ENCODE measurements around the gene ALOX5AP.
"Not testable (repeated sequence)": the region's sequence is repeated elsewhere in the genome, so short reads cannot be mapped to it uniquely, and the experiment has no call there.

Gene ALOX5AP

DNA sequence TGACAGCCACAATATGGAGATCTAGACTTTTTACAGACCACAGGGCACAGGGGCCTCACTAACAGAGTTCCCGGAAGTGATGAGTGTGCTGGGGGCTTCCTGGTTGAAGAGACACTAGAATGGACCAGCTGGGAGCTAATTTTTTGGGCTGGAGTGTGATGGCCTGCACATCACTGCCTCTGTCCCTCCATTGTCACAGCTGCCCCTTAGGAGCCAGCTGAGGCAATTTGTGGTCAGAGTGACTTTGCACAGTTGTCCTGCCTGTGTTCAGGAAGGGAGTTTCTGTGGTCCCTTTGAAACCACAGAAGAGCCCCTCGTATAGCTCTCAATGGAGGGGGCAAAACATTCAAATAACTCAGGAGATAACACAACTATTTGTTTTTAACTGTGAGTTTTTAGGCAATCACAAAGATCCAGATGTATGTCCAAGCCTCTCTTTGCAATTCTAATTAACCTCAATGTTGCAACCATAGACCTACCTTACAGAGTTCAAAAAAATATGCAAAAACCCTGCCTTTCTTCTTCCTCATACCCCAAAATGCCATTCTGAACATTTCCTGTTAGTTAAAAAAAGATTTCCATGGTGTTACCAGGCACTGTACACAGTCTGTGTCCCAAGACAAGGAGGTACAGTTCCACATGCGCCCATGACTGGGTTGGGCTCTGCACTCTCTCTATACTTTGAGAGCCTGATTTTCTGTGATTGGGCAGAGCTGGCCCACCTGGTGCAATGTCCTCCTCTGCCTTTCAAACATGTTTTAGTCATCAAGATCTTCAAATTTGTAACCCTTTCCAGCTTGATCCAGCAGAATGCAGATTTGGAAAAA, 2.4 kb downstream of the ALOX5AP start:
- DNase-seq (ENCODE audit: low read depth in 2 of 2), result no peak

- DNase-seq (ENCODE audit: low read depth in 2 of 2), result no peak
Observed at GRCh38 chr13:30738526-30739236, 3.3 kb downstream of the ALOX5AP start.

DNA sequence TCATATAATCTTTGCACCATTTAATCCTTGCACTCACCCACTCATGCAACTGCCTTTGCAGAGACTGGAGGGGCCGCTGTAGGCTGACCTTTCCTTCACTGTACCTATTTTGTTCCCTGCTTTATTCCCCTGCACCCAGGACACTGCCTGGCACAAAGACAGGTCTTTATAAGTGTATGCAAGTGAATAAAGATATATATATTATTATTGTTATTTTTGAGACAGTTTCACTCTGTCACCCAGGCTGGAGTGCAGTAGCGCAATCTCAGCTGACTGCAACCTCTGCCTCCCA, 3.8 kb downstream of the ALOX5AP start:
- DNase-seq (ENCODE audit: low read depth in 2 of 2), result no peak

DNA sequence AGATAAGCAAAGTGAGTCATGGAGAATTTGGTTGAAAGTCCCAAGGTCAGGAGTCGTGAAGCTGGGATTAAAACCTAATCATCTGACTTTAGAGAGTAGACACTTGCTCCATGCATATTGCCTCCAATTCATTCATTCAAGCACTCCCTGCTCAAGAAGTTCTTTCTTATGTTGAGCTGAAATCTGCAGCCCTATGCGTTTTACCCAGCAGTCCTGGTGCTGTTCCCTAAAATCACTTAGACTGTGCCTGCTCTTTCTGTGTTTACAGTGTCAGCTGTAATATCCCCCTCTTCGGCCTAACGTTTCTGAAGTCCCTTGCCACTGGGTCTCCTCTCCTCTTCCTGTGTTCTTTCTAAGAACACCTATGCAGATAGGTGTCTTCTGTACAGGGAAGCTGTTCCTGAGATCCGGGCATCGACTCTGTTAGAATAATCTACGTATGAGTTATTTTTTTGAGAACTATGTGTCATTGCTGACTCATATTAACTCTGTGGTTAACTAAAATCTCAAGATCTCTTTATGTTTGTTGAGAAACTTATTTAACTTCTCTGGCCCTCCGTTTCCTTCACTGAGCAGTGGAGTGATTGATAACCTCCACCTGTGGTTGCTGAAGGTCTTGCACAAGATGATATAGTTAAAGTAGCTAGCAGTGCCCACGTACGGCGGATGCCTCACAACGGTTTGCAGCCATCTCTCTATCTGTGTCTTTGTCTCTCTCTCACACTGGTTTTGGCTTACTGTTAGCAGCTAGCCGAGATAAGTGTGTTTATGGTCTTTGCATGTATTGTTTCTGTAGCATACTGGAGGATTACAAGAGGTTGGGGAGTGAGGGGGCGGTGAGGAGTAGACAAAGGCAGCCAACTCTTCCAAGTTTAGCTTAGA, 4.7 kb downstream of the ALOX5AP start:
- DNase-seq (ENCODE audit: low read depth in 2 of 2), result peak; percentile 37

DNA sequence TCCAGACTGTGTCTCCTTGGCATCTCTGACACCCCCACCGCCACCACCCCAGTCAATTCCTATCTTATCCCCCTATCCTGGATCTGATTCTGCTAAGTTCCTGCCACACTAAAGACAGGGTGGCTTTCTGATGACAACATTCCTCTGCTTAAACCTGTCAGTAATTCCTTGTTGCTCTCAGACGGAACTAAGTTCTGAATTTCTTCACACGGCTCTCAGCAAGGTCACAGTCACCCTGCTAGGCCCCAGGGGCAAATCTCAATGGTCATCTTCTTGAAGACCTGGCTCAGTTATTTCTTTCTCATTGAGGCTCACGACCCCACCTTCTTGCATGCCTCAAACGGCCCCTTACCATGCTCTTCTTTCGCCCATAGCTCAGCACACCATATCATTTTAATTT, 7.6 kb downstream of the ALOX5AP start:
- DNase-seq (ENCODE audit: low read depth in 2 of 2), result no peak

- DNase-seq (ENCODE audit: low read depth in 2 of 2), result no peak
Observed at GRCh38 chr13:30743319-30744055, 8.1 kb downstream of the ALOX5AP start.

DNA sequence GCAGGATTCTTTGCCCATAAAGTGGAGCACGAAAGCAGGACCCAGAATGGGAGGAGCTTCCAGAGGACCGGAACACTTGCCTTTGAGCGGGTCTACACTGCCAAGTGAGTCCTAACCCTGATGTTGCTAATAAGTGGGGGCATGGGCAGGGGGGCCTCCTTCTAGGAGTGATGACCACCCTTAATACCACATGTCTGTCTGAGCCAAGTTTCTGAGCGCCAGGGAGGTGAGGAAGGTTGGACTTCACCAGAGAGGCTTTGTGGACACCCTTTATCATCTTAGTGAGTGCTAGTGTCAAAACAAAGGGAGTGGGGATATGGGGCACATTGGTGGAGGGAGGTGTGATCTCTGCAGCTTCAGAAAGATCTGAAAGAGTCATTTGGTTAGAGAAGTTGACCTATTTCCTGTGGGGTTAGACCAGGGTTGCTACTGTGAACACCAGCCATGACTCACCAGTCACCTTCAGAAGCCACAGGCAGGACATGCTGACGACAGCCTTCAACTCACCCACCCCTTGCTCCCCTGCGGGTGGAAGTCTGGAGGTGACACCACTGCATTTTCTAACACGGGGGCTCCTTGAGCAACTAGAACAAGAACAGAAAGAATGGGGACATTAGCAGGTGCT, 8.8 kb downstream of the ALOX5AP start:
- DNase-seq (ENCODE audit: low read depth in 2 of 2), result peak; percentile 66 to 75

- no peak for DNase-seq (ENCODE audit: low read depth in 2 of 2)
Observed at GRCh38 chr13:30744681-30745077, 9.3 kb downstream of the ALOX5AP start.

- no peak for DNase-seq (ENCODE audit: low read depth in 2 of 2)
Observed at GRCh38 chr13:30745906-30746686, 10.8 kb downstream of the ALOX5AP start.

- no peak for DNase-seq (ENCODE audit: low read depth in 2 of 2)
Observed at GRCh38 chr13:30746791-30747190, 11.4 kb downstream of the ALOX5AP start.

DNA sequence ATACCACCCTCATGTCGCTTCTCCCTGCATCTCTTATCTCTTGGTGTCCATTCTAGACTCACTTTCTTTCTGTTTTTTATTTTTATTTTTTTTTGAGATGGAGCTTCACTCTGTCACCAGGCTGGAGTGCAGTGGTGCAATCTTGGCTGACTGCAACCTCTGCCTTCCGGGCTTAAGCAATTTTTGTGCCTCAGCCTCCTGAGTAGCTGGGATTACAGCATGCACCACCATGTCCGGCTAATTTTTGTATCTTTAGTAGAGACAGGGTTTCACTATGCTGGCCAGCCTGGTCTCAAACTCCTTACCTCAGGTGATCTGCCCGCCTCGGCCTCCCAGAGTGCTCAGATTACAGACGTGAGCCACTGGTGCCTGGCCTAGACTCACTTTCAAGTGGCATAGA, 12.5 kb downstream of the ALOX5AP start:
- DNase-seq (ENCODE audit: low read depth in 2 of 2), result not testable (repeated sequence)

DNA sequence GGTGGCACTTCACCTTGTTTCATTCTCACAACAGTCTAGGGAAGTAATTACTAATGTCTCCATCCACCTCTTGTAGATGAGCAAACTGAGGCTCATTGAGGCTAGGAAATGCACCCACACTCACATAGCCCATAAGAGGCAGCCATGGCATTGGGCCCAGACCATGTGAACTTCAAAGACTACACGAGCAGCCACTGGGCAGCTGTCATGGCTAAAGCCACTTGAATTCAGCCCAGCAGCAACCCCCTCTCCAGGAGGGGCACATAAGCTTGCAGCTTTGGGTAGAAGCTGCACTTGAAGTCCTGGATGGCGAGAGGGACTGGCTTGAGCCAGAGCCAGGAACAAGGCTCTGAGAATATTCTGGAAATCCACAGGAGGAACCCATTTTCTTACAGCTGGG, 13.4 kb downstream of the ALOX5AP start:
- no peak for DNase-seq (ENCODE audit: low read depth in 2 of 2)

DNA sequence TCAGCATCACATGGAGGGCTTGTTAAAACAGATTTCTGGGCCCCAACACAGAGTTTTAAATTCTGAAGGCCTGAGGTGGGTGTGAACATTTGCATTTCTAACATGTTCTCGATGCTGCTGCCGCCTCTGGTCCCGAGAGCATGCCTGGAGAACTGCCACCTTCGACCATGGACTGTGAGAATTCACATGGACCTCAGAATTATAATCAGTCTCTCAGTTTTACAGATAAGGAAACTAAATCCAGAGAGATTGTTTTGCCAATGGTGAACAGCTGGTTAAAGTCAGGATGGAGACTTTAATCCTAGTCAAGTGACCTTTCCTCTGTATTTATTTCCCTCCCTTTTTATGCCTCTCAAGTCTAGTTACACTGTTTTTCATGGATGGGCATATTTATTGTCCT, 14.7 kb downstream of the ALOX5AP start:
- DNase-seq (ENCODE audit: low read depth in 2 of 2), result no peak

- DNase-seq (ENCODE audit: low read depth in 2 of 2), result no peak
Observed at GRCh38 chr13:30751183-30751933, 16.0 kb downstream of the ALOX5AP start.

GRCh38 chr13:30752201-30752797, 17.0 kb downstream of the ALOX5AP start:
- no peak for DNase-seq (ENCODE audit: low read depth in 2 of 2)

GRCh38 chr13:30753030-30753616, 17.8 kb downstream of the ALOX5AP start:
- no peak for DNase-seq (ENCODE audit: low read depth in 2 of 2)

- DNase-seq (ENCODE audit: low read depth in 2 of 2), result no peak
Observed at GRCh38 chr13:30755678-30756077, 20.3 kb downstream of the ALOX5AP start.

DNA sequence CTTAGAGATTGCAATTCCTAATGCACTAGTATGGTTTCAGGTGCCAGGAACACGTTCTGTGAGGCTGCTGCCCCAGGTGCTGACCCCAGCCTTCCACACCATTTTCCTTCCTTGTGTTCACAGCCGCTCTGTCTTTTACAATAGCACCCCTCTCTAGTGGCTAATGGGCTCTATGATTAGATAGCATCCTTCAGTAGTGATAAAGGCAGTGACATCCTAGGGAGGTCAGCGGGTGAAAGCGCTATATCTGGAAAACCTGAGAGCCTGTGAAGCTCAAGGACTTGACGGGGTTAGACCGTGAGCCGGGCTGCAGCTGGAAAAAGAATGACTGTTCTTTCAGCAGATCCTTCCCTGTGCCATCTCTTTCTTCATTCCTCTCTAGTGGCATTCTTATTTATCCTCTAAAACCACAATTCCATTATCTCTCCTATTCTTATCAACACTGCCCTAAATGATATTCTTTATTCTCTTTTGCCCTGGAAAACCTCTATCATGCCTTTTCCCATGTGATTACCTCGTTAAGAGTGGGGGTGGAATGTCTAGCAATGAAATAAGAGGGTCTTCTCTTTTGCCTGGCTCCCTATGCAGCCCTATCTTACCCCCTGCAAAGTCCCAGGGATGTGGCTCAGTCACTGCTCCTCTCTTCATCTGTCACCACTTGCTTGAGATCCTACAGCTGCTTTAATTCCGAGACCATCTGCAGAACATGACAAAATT, 21.8 kb downstream of the ALOX5AP start:
- DNase-seq (ENCODE audit: low read depth in 2 of 2), result no peak

All from stimulated activated CD8-positive, alpha-beta memory T cell treated with anti-CD3 and anti-CD28 coated beads, Interleukin-2, amount 100 ng/mL, for 1 hour (primary cell).